Activated T-cell treated with anti-CD3 and anti-CD28 coated beads, Interleukin-2, amount 50 U/mL, for 24 hours (primary cell): Measurements from ENCODE around the gene ARX.

Source experiments
- DNase-seq: peaks from one replicate; pipeline ENCODE4 v3.0.0-alpha.2; 2020
- H3K27ac Mint-ChIP-seq: 2 replicates; pipeline ENCODE4 v1.8.0; 2020; ENCODE audit warnings: mild to moderate bottlenecking, mixed read lengths
- H3K27me3 Mint-ChIP-seq: 2 replicates; pipeline ENCODE4 v1.8.0; 2020; ENCODE audit warnings: mixed read lengths
- H3K36me3 Mint-ChIP-seq: 2 replicates; pipeline ENCODE4 v1.8.0; 2020; ENCODE audit warnings: low read depth, mixed read lengths
- H3K4me1 Mint-ChIP-seq: 2 replicates; pipeline ENCODE4 v1.8.0; 2020; ENCODE audit warnings: low read depth, mixed read lengths
- H3K4me3 Mint-ChIP-seq: 2 replicates; pipeline ENCODE4 v1.8.0; 2020; ENCODE audit warnings: mild to moderate bottlenecking, moderate library complexity, mixed read lengths
- H3K9me3 Mint-ChIP-seq: 2 replicates; pipeline ENCODE4 v1.8.0; 2020; ENCODE audit warnings: mixed read lengths

ARX gene

DNA sequence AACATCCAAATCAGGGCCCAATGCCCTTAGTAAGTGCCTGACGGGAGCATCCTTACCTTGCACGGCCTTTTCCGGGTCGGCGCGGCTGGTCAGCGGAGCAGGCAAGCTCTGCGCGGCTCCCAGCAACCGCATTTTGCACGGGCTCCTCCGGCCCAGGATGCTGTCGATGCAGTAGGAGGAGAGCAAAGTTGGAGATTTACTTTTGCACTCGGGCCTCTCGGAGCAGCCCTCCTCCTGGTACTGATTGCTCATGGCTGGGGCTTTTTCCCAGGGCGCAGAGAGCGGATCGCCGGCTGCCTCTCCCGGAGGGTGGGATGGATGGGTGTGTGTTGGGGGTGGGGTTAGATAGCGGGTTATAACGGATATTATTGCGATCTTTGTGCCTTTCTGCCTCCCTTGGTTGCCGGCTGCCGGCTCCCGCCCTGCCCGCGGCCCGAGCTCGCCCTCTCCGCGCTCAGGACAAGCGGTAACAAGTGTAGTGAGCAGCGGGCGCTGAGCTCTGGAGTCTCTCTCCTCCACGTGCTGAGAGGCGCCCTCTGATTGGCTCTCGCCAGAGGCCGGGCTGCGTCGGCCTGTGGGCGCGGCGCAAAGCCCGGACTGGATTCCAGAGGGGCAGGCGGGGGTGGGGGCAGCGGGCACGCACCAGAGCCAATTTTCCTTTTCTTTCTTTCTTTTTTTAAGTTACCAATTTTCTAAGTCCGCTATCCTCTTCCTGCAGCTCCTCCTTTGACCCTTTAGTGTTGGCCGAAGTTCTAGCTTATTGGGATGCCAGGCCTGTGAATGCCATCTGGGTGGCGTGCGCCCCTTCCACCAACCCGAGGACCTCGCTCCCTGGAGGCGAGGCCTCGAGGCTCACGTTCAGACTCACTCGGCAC is at the start of gene ARX:
Gene ARX (minus strand): TSS at position 480 of the 875 bp plus-strand sequence. CDS start 228 bp downstream, at position 252.
- Mint-ChIP-seq H3K9me3 (no peaks in the 10 kb centered on the region), H3K4me1 (peaks cover 20% of the 10 kb centered on the region), H3K4me3 (no peak within 1 kb of the TSS), H3K27ac (no peak within 1 kb of the TSS), H3K36me3 (no peaks in the 10 kb centered on the region), H3K27me3 (peaks cover 84% of the 10 kb centered on the region)
- peak; percentile 49 for DNase-seq

- H3K9me3 Mint-ChIP-seq = peaks cover 4% of the 10 kb centered on the region
- H3K27ac Mint-ChIP-seq = no peak overlapping the region
- no peaks in the 10 kb centered on the region for H3K36me3 Mint-ChIP-seq
- no peak for DNase-seq
- peaks cover 41% of the 10 kb centered on the region for H3K27me3 Mint-ChIP-seq
- no peak overlapping the region for H3K4me3 Mint-ChIP-seq
- no peaks in the 10 kb centered on the region for H3K4me1 Mint-ChIP-seq
Observed at GRCh38 chrX:25059273-25059672, 43.5 kb upstream of the ARX start.

DNA sequence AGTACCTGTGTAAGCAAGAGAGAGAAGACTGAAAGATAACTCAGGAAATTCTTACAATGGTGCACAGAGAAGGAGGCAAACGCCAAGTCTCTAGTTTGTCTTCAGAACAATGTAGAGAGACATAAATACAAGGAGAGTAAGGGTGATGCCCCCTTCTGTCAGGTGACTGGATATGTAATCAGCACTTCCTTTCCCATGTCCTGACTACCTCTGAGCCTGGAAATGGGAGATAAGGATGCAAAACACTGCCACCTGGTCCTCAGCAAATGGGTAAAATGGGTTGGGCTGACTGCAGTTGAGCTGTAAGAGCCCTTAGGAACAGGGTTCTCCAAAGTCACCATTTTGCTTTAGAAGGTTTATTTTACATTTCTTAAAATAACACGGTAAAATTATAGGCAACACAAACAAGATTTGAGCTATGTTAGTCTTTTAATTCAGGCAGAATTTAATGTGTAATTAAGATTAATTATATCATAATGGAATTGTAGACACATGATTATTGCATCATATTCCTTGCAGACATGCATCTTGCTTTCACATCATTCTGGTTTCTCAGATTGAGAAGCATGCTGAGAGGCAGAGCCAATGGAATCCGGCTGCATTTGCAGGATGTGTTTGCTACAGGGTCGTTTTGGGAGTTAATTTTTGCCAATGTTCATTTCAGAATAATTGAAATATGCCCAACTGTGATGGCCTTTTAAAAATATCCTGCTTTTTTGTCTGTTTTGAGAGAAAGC is 37.2 kb upstream of the ARX start:
- Mint-ChIP-seq H3K4me3 (no peak overlapping the region), H3K4me1 (peaks cover 8% of the 10 kb centered on the region), H3K36me3 (no peaks in the 10 kb centered on the region), H3K27ac (no peak overlapping the region), H3K27me3 (peaks cover 18% of the 10 kb centered on the region), H3K9me3 (peaks cover 4% of the 10 kb centered on the region)
- no peak for DNase-seq

GRCh38 chrX:25049971-25050370 is 34.2 kb upstream of the ARX start:
- H3K27ac Mint-ChIP-seq = no peak overlapping the region
- no peak overlapping the region for H3K4me3 Mint-ChIP-seq

GRCh38 chrX:25049357-25049756 is 33.6 kb upstream of the ARX start:
- no peaks in the 10 kb centered on the region for H3K36me3 Mint-ChIP-seq
- DNase-seq = no peak
- peaks cover 16% of the 10 kb centered on the region for H3K27me3 Mint-ChIP-seq
- H3K4me3 Mint-ChIP-seq = no peak overlapping the region
- H3K9me3 Mint-ChIP-seq = no peaks in the 10 kb centered on the region
- no peak overlapping the region for H3K27ac Mint-ChIP-seq
- peaks cover 8% of the 10 kb centered on the region for H3K4me1 Mint-ChIP-seq

More at GRCh38 chrX:25049971-25050370, 34.2 kb upstream of the ARX start:
- H3K36me3 Mint-ChIP-seq = no peaks in the 10 kb centered on the region
- no peak for DNase-seq
- peaks cover 8% of the 10 kb centered on the region for H3K4me1 Mint-ChIP-seq
- no peaks in the 10 kb centered on the region for H3K9me3 Mint-ChIP-seq
- peaks cover 15% of the 10 kb centered on the region for H3K27me3 Mint-ChIP-seq

- no peaks in the 10 kb centered on the region for H3K36me3 Mint-ChIP-seq
- H3K27ac Mint-ChIP-seq = no peak overlapping the region
- H3K4me1 Mint-ChIP-seq = peaks cover 8% of the 10 kb centered on the region
- DNase-seq = no peak
- no peak overlapping the region for H3K4me3 Mint-ChIP-seq
- H3K9me3 Mint-ChIP-seq = no peaks in the 10 kb centered on the region
- H3K27me3 Mint-ChIP-seq = peaks cover 23% of the 10 kb centered on the region
Observed at GRCh38 chrX:25048178-25048577, 32.4 kb upstream of the ARX start.

GRCh38 chrX:25043192-25043591 is 27.4 kb upstream of the ARX start:
- H3K36me3 Mint-ChIP-seq = no peaks in the 10 kb centered on the region
- DNase-seq = no peak
- no peaks in the 10 kb centered on the region for H3K4me1 Mint-ChIP-seq
- H3K27me3 Mint-ChIP-seq = peaks cover 18% of the 10 kb centered on the region
- H3K4me3 Mint-ChIP-seq = no peak overlapping the region
- no peak overlapping the region for H3K27ac Mint-ChIP-seq
- H3K9me3 Mint-ChIP-seq = no peaks in the 10 kb centered on the region

DNA sequence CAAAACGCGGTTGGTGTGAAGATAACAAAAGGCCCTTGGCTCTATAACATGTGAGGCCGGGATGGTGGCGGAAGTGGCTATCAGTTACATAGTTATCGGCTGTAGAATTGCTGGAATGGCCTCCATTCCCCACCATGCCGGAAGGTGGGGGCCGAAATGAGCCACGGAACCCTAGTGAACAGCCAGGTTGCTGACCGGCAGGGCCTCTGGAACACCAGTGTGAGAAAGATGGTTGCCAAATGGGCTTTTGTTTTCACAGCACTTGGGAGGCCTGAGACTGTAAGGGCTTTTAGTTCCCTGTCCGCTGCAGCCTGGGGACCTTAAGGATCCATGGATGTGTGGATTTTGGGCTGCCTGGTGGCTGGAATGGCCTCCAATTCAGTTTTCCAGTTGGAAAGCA is 23.3 kb upstream of the ARX start:
- no peaks in the 10 kb centered on the region for H3K9me3 Mint-ChIP-seq
- no peaks in the 10 kb centered on the region for H3K4me1 Mint-ChIP-seq
- no peak overlapping the region for H3K27ac Mint-ChIP-seq
- no peak for DNase-seq
- no peaks in the 10 kb centered on the region for H3K36me3 Mint-ChIP-seq
- no peak overlapping the region for H3K4me3 Mint-ChIP-seq
- H3K27me3 Mint-ChIP-seq = peaks cover 17% of the 10 kb centered on the region

DNA sequence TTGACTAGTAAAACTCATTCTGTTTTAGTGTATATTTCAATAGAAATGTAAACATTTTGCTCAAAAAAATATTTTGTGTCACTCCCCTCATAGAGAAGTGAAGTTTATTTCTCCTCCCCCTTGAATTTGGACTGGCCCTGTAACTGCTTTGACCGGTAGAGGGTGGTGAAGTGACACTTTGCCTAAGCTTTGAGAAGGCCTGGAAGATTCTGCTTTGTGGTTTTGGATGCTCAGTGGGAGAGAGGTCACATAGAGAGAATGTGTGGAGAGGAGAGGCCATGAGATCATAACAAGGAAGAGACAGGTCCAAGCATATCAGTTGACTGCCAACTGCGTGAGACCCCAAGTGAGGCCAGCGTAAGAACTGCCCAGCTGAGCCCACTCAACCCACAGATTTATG is 19.1 kb upstream of the ARX start:
- Mint-ChIP-seq H3K27me3 (peaks cover 18% of the 10 kb centered on the region), H3K27ac (no peak overlapping the region)

DNA sequence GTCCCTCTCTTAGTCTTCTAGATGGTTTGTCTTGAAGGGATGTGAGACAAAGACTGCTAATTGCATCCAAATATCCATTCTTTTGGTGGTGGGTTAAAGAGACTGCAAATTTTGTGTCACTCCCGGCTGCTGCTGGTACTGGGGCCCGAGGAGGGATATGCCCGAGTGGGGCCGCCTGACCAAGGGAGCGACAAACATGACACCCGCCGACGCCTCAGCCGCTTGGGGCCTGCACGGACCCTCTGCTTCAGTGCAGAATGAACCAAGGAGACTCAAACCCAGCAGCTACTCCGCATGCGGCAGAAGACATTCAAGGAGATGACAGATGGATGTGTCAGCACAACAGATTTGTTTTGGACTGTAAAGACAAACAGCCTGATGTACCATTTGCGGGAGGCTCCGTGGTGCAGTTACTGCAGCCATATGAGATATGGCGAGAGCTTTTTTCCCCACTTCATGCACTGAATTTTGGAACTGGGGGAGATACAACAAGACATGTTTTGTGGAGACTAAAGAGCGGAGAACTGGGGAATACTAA is 13.6 kb upstream of the ARX start:
- H3K9me3 Mint-ChIP-seq = no peaks in the 10 kb centered on the region
- H3K27ac Mint-ChIP-seq = no peak overlapping the region
- no peaks in the 10 kb centered on the region for H3K36me3 Mint-ChIP-seq
- H3K4me1 Mint-ChIP-seq = no peaks in the 10 kb centered on the region
- no peak overlapping the region for H3K4me3 Mint-ChIP-seq
- DNase-seq = no peak
- H3K27me3 Mint-ChIP-seq = peaks cover 44% of the 10 kb centered on the region

More for the DNA sequence above, 19.1 kb upstream of the ARX start:
- Mint-ChIP-seq H3K4me1 (no peaks in the 10 kb centered on the region), H3K4me3 (no peak overlapping the region), H3K9me3 (no peaks in the 10 kb centered on the region), H3K36me3 (no peaks in the 10 kb centered on the region)
- DNase-seq = no peak

GRCh38 chrX:25028726-25029125 is 13.0 kb upstream of the ARX start:
- no peak for DNase-seq
- Mint-ChIP-seq H3K27ac (no peak overlapping the region), H3K36me3 (no peaks in the 10 kb centered on the region), H3K4me1 (no peaks in the 10 kb centered on the region), H3K27me3 (peaks cover 50% of the 10 kb centered on the region), H3K4me3 (no peak overlapping the region), H3K9me3 (no peaks in the 10 kb centered on the region)

DNA sequence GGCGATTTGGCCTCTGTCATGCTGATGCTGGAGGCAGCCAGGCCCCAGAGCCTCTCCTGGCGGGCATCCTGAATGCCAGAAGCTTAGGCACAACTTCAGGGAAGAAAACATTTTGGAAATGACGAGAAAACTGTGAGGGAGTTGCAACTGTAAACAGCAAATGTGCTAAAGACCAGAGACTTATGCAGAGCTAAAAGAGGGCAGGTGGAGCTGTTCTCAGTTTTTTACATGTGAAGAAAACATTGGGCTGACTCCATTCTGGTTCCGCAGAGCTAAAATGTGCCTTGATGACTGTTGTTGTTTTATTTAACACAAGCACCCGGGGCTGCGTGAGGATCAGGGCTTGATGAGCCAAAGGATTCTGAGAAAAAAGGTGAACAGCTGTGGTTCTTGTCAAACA is 10.8 kb upstream of the ARX start:
- no peak for DNase-seq
- Mint-ChIP-seq H3K27me3 (peaks cover 65% of the 10 kb centered on the region), H3K36me3 (no peaks in the 10 kb centered on the region), H3K27ac (no peak overlapping the region), H3K9me3 (no peaks in the 10 kb centered on the region), H3K4me3 (no peak overlapping the region), H3K4me1 (peaks cover 8% of the 10 kb centered on the region)

- H3K4me1 Mint-ChIP-seq = peaks cover 13% of the 10 kb centered on the region
- H3K9me3 Mint-ChIP-seq = no peaks in the 10 kb centered on the region
- DNase-seq = no peak
- H3K36me3 Mint-ChIP-seq = no peaks in the 10 kb centered on the region
- H3K27me3 Mint-ChIP-seq = peaks cover 67% of the 10 kb centered on the region
- no peak overlapping the region for H3K4me3 Mint-ChIP-seq
- H3K27ac Mint-ChIP-seq = no peak overlapping the region
Observed at GRCh38 chrX:25025615-25026014, 9.8 kb upstream of the ARX start.

GRCh38 chrX:25023908-25024307 is 8.1 kb upstream of the ARX start:
- H3K27me3 Mint-ChIP-seq = peaks cover 81% of the 10 kb centered on the region
- no peak overlapping the region for H3K4me3 Mint-ChIP-seq
- no peak overlapping the region for H3K27ac Mint-ChIP-seq
- peaks cover 13% of the 10 kb centered on the region for H3K4me1 Mint-ChIP-seq
- no peaks in the 10 kb centered on the region for H3K36me3 Mint-ChIP-seq
- H3K9me3 Mint-ChIP-seq = no peaks in the 10 kb centered on the region
- no peak for DNase-seq
